GM19372 (cell line): ENCODE measurements around the gene PPAN.

Experiments
- ATAC-seq: cut with Tn5 transposase; IDR thresholded peaks from one replicate; pipeline ENCODE4 v1.9.1; 2021; ENCODE audit warnings: mild to moderate bottlenecking, low read depth, moderate library complexity; ENCODE audit not compliant: unreplicated experiment

The PPAN gene

DNA sequence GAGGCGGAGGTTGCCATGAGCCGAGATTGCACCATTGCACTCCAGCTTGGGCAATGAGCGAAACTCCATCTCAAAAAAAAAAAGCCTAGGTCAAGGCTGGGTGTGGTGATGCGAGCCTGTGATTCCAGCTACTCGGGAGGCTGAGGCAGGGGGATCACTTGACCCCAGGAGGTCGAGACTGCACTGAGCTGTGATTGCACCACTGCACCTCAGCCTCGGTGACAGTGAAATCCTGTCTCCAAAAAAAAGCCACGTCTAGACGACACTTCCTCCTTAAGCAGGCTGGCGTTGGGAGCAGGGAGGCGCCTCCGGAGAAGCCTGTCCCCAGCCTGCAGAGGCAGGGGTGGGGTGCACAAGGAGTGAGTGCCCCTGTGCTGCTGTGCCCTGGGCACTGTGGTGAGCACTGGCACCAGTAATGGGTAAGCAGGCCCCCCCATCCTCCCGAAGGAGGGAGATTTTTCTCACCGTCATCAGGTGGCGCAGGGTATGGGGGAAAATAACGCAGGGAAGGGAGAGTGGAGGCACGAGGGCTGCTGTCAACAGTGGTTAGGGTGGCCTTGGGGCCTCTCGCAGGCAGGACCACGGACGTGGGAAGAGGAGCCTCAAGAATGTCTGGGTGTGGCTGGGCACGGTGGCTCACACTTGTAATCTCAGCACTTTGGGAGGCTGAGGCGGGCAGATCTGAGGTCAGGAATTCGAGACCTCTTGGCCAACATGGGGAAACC, 6.0 kb downstream of the PPAN start:
- no peak for ATAC-seq

- no peak for ATAC-seq
Measured at GRCh38 chr19:10112895-10113591, 6.9 kb downstream of the PPAN start.

DNA sequence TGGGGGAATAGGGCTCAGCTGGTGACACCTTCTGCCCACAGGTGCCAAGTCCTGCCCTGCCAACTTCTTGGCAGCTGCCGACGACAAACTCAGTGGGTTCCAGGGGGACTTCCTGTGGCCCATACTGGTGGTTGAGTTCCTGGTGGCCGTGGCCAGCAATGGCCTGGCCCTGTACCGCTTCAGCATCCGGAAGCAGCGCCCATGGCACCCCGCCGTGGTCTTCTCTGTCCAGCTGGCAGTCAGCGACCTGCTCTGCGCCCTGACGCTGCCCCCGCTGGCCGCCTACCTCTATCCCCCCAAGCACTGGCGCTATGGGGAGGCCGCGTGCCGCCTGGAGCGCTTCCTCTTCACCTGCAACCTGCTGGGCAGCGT, 7.4 kb downstream of the PPAN start:
- no peak for ATAC-seq

DNA sequence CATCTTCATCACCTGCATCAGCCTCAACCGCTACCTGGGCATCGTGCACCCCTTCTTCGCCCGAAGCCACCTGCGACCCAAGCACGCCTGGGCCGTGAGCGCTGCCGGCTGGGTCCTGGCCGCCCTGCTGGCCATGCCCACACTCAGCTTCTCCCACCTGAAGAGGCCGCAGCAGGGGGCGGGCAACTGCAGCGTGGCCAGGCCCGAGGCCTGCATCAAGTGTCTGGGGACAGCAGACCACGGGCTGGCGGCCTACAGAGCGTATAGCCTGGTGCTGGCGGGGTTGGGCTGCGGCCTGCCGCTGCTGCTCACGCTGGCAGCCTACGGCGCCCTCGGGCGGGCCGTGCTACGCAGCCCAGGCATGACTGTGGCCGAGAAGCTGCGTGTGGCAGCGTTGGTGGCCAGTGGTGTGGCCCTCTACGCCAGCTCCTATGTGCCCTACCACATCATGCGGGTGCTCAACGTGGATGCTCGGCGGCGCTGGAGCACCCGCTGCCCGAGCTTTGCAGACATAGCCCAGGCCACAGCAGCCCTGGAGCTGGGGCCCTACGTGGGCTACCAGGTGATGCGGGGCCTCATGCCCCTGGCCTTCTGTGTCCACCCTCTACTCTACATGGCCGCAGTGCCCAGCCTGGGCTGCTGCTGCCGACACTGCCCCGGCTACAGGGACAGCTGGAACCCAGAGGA, 7.9 kb downstream of the PPAN start:
- no peak for ATAC-seq

GRCh38 chr19:10114651-10115391, 8.7 kb downstream of the PPAN start:
- ATAC-seq = no peak

- no peak for ATAC-seq
Measured at GRCh38 chr19:10115392-10116084, 9.4 kb downstream of the PPAN start.

DNA sequence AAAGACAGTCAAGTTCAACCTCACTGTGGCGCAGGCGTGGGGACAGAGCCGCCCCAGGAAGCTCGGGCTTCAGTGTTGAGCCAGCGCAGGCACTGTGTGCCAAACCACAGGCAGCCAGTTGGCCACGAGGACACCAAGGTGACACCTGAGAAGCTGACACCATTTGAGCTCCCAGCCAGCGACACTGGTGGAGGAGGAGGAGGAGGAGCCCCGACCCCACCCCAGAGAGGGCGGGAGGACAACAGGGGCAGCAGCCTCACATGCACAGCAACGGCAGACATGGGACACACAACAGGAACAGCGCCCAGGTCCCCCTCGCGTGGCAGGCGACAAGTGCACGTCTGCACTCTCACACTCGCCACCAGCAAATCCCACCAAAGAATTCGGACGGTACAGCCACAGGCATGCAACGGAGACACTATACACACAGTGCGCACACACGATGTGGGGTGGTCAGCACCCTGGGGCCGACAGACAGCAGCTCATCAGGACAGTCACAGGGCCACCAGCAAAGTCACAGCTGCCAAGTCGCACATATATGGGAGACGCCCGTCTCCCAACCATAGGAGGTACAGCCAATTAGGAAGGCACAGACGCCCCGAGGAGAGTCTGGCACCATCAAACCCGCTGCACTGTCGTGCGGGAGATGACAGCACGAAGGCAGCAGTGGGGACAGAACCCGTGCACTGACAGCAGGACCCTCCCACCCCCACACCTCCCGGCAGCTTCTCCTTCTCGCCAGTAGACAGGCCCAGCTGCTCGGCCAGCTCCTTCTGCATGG, 10.1 kb downstream of the PPAN start:
- ATAC-seq = no peak

GRCh38 chr19:10116866-10117616, 10.9 kb downstream of the PPAN start:
- no peak for ATAC-seq

DNA sequence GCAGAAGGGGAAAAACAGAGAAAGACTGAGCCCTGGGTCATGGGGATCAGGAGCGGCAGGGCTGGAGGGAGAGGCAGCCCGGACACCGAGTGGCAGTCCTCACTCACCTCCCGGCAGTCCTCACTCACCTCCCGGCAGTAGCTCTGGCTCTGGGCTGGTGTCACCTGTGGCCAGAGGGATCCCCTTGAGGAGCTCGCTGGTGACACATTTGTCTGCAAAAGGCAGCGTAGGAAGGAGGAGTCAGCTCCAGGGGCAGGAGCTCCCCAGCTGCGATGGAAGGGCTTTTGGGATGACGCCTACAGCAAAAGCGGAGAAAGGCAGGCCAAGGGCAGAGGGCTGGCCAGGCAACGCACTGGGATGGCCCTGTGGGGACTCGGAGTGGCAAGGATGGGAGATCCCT, 12.8 kb downstream of the PPAN start:
- no peak for ATAC-seq

DNA sequence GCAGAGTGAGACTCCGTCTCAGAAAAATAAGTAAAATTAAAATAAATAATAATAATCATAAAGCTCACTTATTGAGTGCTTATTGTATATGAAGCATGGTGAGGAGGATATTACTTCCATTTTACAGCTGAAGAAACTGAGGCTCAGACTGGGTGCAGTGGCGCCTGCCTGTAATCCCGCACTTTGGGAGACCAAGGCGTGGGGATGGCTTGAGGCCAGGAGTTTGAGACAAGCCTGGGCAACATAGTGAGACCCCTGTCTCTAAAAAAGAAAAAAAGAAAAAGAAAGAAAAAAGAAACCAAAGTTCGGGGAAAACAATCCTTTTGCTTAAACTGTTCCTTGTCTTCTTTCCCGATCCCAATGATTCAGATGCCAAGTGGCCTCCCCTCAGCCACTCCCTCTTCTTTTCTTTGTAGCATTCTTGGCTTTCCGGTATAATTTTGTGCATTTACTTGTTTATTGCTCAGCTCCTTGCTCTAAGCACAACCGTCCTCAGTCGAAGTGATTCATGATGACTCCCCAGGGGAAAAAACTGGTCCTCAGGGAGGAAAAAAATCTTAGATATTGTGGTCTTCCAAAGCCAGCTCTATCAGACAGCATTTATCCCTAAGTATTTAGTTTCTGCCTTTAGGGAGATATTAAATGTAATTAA, 14.5 kb downstream of the PPAN start:
- no peak for ATAC-seq

GRCh38 chr19:10122045-10122444, 15.9 kb downstream of the PPAN start:
- ATAC-seq = no peak

DNA sequence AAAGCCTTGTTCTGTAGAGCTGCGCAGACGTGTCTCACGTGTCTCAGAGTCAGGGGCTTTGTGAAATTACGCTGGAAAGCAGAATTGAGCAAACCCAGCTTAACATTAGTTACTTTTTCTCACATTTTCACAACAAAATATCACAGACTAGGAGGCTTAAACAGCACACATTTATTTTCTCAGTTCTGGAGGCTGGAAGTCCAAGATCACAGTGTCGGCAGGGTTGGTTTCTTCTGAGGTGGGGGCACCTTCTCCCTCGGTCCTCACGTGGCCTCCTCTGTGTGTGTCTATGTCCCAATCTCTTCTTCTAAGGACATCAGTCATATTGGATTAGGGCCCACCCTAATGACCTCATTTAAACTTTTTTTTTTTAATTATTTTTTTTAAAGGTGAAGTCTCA, 18.3 kb downstream of the PPAN start:
- no peak for ATAC-seq

DNA sequence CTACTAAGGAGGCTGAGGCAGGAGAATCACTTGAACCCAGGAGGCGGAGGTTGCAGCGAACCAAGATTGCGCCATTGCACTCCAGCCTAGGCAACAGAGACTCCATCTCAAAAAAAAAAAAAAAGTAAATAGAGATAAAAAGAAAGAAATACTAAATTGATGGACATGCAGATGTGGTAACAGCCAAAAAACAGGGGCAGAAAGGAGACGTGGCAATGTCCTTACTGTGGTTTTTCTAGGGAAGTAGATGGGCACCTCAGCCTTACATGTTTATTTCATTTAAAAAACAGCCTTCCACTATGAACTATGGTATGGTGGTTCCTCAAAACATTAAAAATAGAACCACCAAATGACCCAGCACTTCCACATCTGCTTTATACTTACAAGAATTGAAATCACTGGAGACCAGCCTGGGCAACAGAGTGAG, 20.1 kb downstream of the PPAN start:
- ATAC-seq = no peak

DNA sequence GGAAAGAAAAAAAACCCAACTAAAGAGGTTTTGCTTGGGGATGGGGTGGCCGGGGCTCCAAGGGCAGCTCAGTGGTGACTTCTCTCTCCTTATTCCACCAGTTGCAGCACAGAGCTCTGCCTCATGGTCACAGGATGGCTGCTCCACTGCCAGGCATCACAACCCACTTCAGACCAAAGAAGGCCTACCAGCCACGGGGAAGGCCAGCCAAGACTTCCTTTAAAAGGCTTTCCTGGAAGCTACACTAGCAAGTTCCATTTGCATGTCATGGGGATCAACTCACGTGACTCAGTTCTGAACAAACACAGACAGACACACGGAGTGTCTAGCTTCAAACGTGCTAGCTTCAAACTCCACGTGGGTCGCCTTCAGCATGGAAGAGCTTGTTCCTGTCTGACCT, 26.7 kb downstream of the PPAN start:
- ATAC-seq = no peak

DNA sequence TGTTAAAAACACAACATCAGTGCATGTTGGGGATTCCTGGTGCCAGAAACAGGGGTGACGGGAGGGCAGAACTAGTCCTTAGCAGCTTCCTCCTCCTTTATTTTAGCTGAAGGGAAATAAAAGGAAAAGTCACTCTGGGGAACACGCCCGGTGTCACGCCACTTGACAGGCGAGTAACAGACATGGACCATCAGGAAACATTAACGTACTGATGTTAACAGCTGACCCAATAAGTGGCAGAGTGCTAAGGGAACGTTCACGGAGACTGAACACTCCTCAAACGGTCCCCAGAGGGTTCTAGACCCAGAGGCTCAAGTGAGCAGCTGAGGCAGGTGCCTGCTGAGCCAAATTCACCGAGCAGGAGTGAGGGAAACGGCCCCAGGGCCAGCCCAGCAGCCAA, 27.4 kb downstream of the PPAN start:
- no peak for ATAC-seq

DNA sequence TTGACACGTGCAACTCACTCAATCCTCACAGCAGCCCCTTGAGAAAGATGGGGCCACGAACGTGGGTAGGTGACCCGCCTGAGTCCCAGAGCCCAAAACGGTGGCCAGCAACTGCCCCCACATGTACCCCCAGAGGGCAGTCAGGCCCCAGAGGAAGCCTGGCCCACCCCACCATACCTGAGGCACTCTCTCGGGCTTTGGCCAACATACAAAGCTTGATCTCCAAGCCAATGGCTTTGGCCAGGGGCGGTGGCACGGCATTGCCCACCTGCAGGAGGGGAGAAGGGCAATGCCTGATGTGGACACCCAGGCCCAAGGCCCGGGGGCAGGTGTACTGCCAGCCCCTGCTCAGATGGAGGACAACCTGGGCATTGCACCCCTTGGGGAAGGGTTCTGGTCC, 27.9 kb downstream of the PPAN start:
- ATAC-seq = no peak

GRCh38 chr19:10135551-10136334, 29.6 kb downstream of the PPAN start:
- no peak for ATAC-seq

- no peak for ATAC-seq
Measured at GRCh38 chr19:10136936-10137335, 30.8 kb downstream of the PPAN start.
